Ectodermal cell (in vitro differentiated cells): ENCODE data around the gene ASB7.

Source experiments
- H3K27ac ChIP-seq: 2 replicates; pipeline ENCODE4 v1.7.0; 2013; ENCODE audit warnings: mild to moderate bottlenecking, low read depth, low read length; ENCODE audit not compliant: insufficient read depth, poor library complexity, severe bottlenecking
- H3K27me3 ChIP-seq: 2 replicates; pipeline ENCODE4 v1.7.0; 2013; ENCODE audit warnings: mild to moderate bottlenecking, low read length; ENCODE audit not compliant: insufficient read depth, control insufficient read depth, poor library complexity, severe bottlenecking
- H3K36me3 ChIP-seq: one replicate; pipeline ENCODE4 v1.7.0; 2013; ENCODE audit warnings: low read length; ENCODE audit not compliant: control insufficient read depth, insufficient read depth
- H3K4me1 ChIP-seq: one replicate; pipeline ENCODE4 v1.7.0; 2013; ENCODE audit warnings: low read length; ENCODE audit not compliant: control insufficient read depth, insufficient read depth
- H3K4me3 ChIP-seq: 2 replicates; pipeline ENCODE4 v1.7.0; 2013; ENCODE audit warnings: low read depth, low read length, control low read depth; ENCODE audit not compliant: insufficient read depth
- H3K9me3 ChIP-seq: 2 replicates; pipeline ENCODE4 v1.7.0; 2013; ENCODE audit warnings: mild to moderate bottlenecking, low read length, moderate library complexity; ENCODE audit not compliant: control insufficient read depth
- WGBS, 2 experiments: methylation state at CpG; one replicate each; pipeline ENCODE4 v1.1.7; 2013; ENCODE audit warnings: missing lambda C conversion rate in 2 of 2; 5-methylcytosine and 5-hydroxymethylcytosine counted together

ASB7 gene

GRCh38 chr15:100689131-100689899, 86.9 kb downstream of the ASB7 start:
- H3K27me3 ChIP-seq = no peaks in the 10 kb centered on the region
- WGBS, 2 experiments = 93 to 96% methylated on average over 11 of the region's 11 CpGs
- H3K27ac ChIP-seq = no peak overlapping the region
- H3K36me3 ChIP-seq = no peaks in the 10 kb centered on the region
- H3K4me3 ChIP-seq = no peak overlapping the region
- no peaks in the 10 kb centered on the region for H3K9me3 ChIP-seq
- H3K4me1 ChIP-seq = peaks cover 10% of the 10 kb centered on the region

GRCh38 chr15:100690032-100690794, 87.8 kb downstream of the ASB7 start:
- no peaks in the 10 kb centered on the region for H3K27me3 ChIP-seq
- H3K36me3 ChIP-seq = no peaks in the 10 kb centered on the region
- H3K4me3 ChIP-seq = no peak overlapping the region
- WGBS, 2 experiments = 93 to 95% methylated on average over 16 to 17 of the region's 18 CpGs
- H3K27ac ChIP-seq = no peak overlapping the region
- H3K4me1 ChIP-seq = peaks cover 10% of the 10 kb centered on the region
- no peaks in the 10 kb centered on the region for H3K9me3 ChIP-seq

- Histone ChIP-seq H3K27me3 (no peaks in the 10 kb centered on the region), H3K36me3 (no peaks in the 10 kb centered on the region), H3K4me1 (peaks cover 10% of the 10 kb centered on the region)
These were observed 88.4 kb downstream of the ASB7 start for GRCh38 chr15:100690795-100691158.

GRCh38 chr15:100691321-100691720, 88.9 kb downstream of the ASB7 start:
- Histone ChIP-seq H3K27ac (no peak overlapping the region), H3K27me3 (no peaks in the 10 kb centered on the region), H3K9me3 (no peaks in the 10 kb centered on the region), H3K36me3 (no peaks in the 10 kb centered on the region), H3K4me3 (no peak overlapping the region), H3K4me1 (peaks cover 10% of the 10 kb centered on the region)
- 93 to 96% methylated on average over 4 of the region's 4 CpGs for WGBS, 2 experiments

More at GRCh38 chr15:100690795-100691158, 88.4 kb downstream of the ASB7 start:
- no peak overlapping the region for H3K27ac ChIP-seq
- H3K9me3 ChIP-seq = no peaks in the 10 kb centered on the region
- no peak overlapping the region for H3K4me3 ChIP-seq

GRCh38 chr15:100692246-100692645, 89.9 kb downstream of the ASB7 start:
- H3K4me1 ChIP-seq = peaks cover 10% of the 10 kb centered on the region
- H3K27me3 ChIP-seq = no peaks in the 10 kb centered on the region
- 92 to 94% methylated on average over 3 of the region's 3 CpGs for WGBS, 2 experiments
- H3K4me3 ChIP-seq = no peak overlapping the region
- no peaks in the 10 kb centered on the region for H3K9me3 ChIP-seq
- H3K27ac ChIP-seq = no peak overlapping the region
- no peaks in the 10 kb centered on the region for H3K36me3 ChIP-seq

- H3K4me1 ChIP-seq = peaks cover 10% of the 10 kb centered on the region
- WGBS, 2 experiments = 87 to 88% methylated on average over 7 of the region's 7 CpGs
- H3K36me3 ChIP-seq = no peaks in the 10 kb centered on the region
- H3K4me3 ChIP-seq = no peak overlapping the region
- H3K27ac ChIP-seq = no peak overlapping the region
- no peaks in the 10 kb centered on the region for H3K27me3 ChIP-seq
- no peaks in the 10 kb centered on the region for H3K9me3 ChIP-seq
These were observed 90.3 kb downstream of the ASB7 start for GRCh38 chr15:100692671-100693070.

- Histone ChIP-seq H3K27me3 (no peaks in the 10 kb centered on the region), H3K4me1 (peaks cover 4% of the 10 kb centered on the region), H3K4me3 (no peak overlapping the region), H3K36me3 (no peaks in the 10 kb centered on the region), H3K9me3 (no peaks in the 10 kb centered on the region), H3K27ac (no peak overlapping the region)
- 93 to 94% methylated on average over 4 of the region's 4 CpGs for WGBS, 2 experiments
These were observed 91.1 kb downstream of the ASB7 start for GRCh38 chr15:100693451-100693850.

GRCh38 chr15:100694381-100695021, 92.1 kb downstream of the ASB7 start:
- Histone ChIP-seq H3K27me3 (no peaks in the 10 kb centered on the region), H3K36me3 (no peaks in the 10 kb centered on the region), H3K9me3 (no peaks in the 10 kb centered on the region), H3K4me1 (no peaks in the 10 kb centered on the region), H3K4me3 (no peak overlapping the region), H3K27ac (no peak overlapping the region)
- WGBS, 2 experiments = 92 to 97% methylated on average over 4 of the region's 4 CpGs

- Histone ChIP-seq H3K4me1 (no peaks in the 10 kb centered on the region), H3K36me3 (no peaks in the 10 kb centered on the region), H3K9me3 (no peaks in the 10 kb centered on the region), H3K27me3 (no peaks in the 10 kb centered on the region), H3K27ac (no peak overlapping the region), H3K4me3 (no peak overlapping the region)
- WGBS, 2 experiments = 83% methylated on average over 2 of the region's 3 CpGs; no CpG with 5 or more reads in 1 of the 2 experiments
These were observed 92.7 kb downstream of the ASB7 start for GRCh38 chr15:100695048-100695447.

GRCh38 chr15:100696452-100696851, 94.1 kb downstream of the ASB7 start:
- H3K4me3 ChIP-seq = no peak overlapping the region
- no peaks in the 10 kb centered on the region for H3K9me3 ChIP-seq
- no peak overlapping the region for H3K27ac ChIP-seq
- no peaks in the 10 kb centered on the region for H3K4me1 ChIP-seq
- 96% methylated on average over 2 to 3 of the region's 3 CpGs for WGBS, 2 experiments
- no peaks in the 10 kb centered on the region for H3K27me3 ChIP-seq
- no peaks in the 10 kb centered on the region for H3K36me3 ChIP-seq
